Measurements from ENCODE around the gene LDHD. TPM values are rescaled to one million over a fixed set of nuclear protein-coding genes. Genes with fewer than 3 reads are reported as not detected.

Gene LDHD
- total RNA-seq, 1 donor from 2014 or later, result 0.60 TPM

GRCh38 chr16:75081179-75081859 lies 35.3 kb downstream of the LDHD start:
- DNase-seq (ENCODE audit: low read depth in 2 of 2), result no peak

DNA sequence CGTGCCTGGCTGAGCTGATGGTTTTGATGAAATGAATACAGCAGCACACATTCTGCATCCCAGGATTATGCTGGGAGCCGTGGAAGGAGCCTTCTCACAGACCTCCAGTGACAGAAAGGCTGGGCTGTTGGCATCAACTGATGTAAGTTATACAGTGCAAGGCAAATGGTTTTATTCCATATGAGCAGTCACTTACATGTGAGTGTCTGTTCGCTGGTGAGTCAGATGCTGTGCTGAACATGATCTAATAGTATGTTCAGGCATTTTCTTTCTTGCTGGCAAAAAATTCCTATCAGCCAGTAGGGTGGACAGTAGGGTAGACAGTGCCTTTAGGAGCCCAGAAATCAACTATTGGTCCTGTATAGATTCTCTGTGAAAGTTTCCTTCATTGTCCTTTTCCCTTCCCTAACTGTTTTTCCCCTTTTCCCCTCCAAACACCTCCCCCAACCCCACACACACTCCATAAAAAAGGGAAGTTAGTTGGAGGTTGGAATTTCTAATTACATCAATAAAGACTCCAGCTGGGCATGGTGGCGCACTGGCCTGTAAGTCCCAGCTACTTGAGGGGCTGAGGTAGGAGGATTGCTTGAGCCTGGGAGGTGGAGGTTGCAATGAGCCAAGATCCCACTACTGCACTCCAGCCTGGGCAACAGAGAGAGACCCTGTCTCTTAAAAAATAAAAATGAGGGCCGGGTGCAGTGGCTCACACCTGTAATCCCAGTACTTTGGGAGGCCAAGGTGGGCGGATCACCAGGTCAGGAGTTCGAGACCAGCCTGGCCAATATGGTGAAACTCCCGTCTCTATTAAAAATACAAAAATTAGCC lies 36.2 kb downstream of the LDHD start:
- peak in 1 of 2 donors; percentile 28 for DNase-seq (ENCODE audit: low read depth in 2 of 2)

GRCh38 chr16:75079346-75079926 lies 37.1 kb downstream of the LDHD start:
- no peak for DNase-seq (ENCODE audit: low read depth in 2 of 2)

DNA sequence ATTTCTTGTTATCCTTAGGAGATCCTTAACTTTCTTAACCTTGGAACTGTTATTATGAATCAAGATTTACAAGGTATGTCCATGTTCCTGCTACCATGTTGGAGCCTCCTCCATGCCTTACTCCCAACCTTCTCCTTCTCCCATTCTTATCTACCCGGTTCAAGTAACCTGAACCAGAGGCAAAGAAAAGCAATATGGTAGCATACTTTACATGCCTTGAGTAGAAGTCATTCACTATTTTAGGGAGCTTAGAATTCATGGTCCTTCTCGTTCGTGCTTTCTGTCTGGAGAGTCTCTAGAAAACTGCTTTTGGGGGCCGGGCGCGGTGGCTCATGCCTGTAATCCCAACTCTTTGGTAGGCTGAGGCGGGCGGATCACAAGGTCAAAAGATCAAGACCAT lies 37.7 kb downstream of the LDHD start:
- DNase-seq (ENCODE audit: low read depth in 2 of 2), result no peak

- no peak for DNase-seq (ENCODE audit: low read depth in 2 of 2)
Observed at GRCh38 chr16:75075688-75076268, 40.8 kb downstream of the LDHD start.

DNA sequence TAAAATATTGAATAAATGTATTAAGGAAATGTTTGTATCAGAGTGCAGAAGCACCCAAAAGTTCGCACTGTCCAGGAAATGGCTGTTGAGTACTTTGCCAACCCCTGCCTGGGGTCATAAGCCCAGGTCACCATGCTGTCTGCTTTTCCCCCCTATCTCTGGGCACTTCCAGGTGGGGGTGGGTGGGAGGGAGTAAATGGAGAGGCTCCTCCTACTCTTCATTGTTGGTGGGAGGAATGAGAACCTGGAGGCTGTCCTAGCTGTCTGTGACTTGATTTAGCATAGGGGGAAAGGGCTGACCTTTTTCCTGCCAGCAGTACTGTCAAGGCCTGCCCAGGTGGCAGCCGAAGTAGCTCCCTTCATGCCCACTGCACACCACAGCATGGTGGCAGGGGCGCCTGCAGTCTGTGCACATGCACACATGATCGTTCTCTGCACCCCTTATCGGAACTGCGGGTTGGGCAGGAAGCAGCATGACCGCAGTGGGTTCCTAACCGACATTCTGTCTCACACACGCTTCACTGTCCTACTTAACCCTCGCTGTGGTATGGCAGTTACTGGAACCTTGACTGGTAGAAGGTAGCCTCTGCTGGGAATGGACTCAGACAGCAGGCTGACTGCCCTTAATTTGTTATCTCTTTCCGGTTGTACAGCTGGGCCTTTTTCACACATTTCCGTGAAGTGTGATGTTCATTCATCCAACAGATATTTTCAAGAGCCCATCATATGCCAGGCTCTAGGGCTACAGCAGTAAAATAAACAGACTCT lies 41.5 kb downstream of the LDHD start:
- DNase-seq (ENCODE audit: low read depth in 2 of 2), result peak; percentile 49 to 78

DNA sequence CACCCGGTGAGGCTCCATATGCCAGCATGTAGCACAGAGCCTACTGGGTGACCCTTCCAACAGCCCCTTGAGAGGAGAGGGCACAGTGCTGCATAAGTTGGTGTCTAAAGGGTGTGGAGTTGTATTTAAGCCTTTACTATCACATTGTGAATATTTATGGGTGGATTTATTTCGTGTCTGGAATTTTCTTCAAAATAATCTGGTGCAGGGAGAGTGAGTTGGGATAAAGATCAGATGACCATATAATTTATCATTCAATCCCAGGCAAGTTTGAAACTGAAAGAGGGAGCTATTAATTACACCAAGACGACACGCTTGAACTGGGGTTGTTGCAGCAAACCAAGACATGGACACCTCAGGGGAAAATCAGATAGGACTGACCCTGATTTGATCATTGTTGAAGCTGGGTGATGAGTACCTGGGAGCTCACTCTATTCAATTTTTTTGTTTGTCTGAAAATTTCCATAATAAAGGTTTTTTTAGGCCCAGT lies 42.2 kb downstream of the LDHD start:
- no peak for DNase-seq (ENCODE audit: low read depth in 2 of 2)

DNA sequence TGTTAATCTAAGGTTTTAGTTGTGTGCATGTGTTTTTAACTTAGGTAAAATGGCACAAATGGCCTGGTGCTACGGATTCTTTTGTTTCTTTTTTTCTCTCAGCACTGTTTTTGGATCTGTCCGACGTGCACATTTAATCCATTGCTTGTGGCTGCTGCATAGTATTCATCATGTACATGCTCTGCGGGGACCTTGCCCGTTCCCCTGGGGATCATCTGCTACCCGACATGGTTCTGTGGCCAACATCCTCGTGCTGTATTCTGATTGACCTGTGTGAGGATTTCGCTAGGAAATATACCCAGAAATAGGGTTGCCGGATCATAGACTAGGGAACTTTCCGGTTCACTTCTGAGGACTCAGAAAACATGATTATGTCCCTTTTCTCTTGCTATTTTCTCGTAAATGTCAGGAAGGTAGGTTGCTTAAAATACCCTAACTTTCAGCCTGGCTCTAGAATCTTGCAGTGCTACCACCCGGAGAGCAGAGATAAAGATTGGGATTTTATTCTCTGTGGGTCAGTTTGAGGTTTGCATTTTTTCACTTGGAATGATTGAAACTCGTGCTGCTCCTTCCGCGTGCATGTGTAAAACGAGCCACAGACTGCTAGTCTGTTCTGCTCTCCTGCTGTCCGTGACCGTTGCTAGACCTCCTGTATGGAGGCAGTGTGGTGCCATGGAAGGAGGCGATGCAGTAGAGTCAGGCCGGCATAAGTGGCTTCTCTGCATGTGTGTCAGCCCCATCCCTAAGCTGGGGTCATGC lies 42.9 kb downstream of the LDHD start:
- no peak for DNase-seq (ENCODE audit: low read depth in 2 of 2)

- DNase-seq (ENCODE audit: low read depth in 2 of 2), result no peak
Observed at GRCh38 chr16:75072239-75072947, 44.2 kb downstream of the LDHD start.

DNA sequence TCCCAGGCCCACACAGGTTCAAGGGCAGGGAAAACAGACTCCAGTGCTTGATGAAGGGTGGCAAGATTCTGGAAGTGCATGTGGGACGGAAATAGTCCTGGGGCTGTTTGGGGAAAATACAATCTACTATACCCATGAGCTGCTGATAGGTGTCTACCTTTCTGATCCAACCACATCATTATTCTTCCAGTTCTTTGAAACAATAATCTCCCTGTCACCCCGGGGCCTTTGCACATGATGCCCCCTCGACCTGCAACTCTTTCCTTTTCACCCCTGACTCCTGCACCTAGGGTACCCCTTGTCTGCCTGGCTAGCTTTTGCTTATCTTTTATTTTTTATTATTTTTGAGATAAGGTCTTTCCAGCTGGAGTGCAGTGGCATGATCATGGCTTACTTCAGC lies 45.0 kb downstream of the LDHD start:
- no peak for DNase-seq (ENCODE audit: low read depth in 2 of 2)

GRCh38 chr16:75070012-75070841 lies 46.4 kb downstream of the LDHD start:
- no peak for DNase-seq (ENCODE audit: low read depth in 2 of 2)

GRCh38 chr16:75068085-75069031 lies 48.2 kb downstream of the LDHD start:
- no peak for DNase-seq (ENCODE audit: low read depth in 2 of 2)

DNA sequence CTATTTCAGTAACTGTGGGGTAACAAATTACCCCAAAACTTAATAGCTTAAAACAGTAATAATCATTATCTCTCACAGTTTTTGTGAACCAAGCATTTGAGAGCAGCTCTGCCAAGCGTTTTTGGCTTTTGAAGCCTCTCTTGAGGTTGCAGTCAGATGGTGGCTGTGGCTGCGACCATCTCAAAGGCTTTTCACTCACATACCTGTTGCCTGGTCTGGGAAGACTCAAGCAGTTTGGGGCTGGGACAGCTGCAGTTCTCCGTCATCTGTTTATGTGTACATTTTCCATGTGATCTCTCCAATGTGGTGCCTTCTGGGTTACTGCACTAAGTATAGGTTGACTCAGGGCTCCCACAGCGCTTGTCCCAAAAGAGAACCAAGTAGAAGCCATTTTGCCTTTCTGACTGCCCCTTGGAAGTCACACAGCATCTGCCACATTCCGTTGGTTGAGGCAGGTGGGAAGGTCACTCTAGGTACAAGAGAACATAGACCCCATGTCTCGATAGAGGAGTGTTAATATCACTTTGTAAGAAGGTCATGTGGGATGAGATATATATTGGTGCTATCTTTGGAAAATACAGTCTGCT lies 49.6 kb downstream of the LDHD start:
- no peak for DNase-seq (ENCODE audit: low read depth in 2 of 2)

- DNase-seq (ENCODE audit: low read depth in 2 of 2), result no peak
Observed at GRCh38 chr16:75065521-75066149, 50.9 kb downstream of the LDHD start.

GRCh38 chr16:75065149-75065505 lies 51.5 kb downstream of the LDHD start:
- DNase-seq (ENCODE audit: low read depth in 2 of 2), result no peak

DNA sequence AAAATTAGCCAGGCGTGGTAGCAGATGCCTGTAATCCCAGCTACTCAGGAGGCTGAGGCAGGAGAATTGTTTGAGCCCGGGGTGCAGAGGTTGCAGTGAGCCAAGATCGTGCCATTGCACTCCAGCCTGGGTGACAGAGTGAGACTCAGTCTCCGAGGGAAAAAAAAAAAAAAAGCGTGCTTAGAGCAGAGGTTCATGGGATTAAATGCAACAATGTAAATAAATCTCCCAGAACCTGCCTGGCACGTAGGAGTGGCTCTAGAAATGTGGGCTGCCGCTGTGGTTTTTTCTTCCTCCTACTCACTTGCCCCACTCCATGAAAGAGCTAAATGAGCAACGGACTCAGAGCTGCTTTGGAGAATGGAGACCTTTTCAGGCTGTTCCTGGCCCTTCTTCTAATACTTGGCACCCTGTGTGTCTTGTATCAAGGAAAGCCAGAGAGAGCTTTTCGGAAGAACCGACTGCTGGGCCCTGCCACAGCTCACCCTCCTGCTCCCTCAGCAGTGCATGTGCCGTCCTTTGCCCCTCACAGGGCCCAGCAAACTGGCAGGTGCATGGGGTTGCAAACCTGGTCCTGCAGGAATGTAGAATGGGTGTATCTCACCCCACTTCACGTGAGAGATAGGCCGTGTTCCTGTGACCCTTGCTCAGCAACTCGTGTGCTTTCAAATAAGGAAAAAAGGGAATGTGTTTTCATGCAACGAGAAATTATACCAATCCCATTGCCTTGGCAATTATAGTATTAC lies 52.0 kb downstream of the LDHD start:
- no peak for DNase-seq (ENCODE audit: low read depth in 2 of 2)
